HK-2 (cell line): Measurements from ENCODE around the gene TUT1.
"Not testable (repeated sequence)": the region's sequence is repeated elsewhere in the genome, so short reads cannot be mapped to it uniquely, and the experiment has no call there.

Experiments
- DNase-seq: peaks from one replicate; pipeline ENCODE4 v3.0.0-alpha.2; 2018; ENCODE audit not compliant: unreplicated experiment

The TUT1 gene

GRCh38 chr11:62577046-62577714 lies 14.1 kb downstream of the TUT1 start:
- DNase-seq: no peak

- DNase-seq: no peak
Observed at GRCh38 chr11:62575837-62576236, 15.5 kb downstream of the TUT1 start.

- no peak for DNase-seq
Observed at GRCh38 chr11:62575156-62575555, 16.2 kb downstream of the TUT1 start.

GRCh38 chr11:62574363-62575071 lies 16.8 kb downstream of the TUT1 start:
- no peak for DNase-seq

GRCh38 chr11:62573592-62574362 lies 17.5 kb downstream of the TUT1 start, which contains the start of gene EEF1G:
Gene EEF1G (minus strand): TSS chr11:62573891. CDS start chr11:62573842, 49 bp downstream.
- peak; percentile 96 for DNase-seq

- no peak for DNase-seq
Observed at GRCh38 chr11:62573006-62573591, 18.2 kb downstream of the TUT1 start.

- DNase-seq: no peak
Observed at GRCh38 chr11:62572431-62572830, 18.9 kb downstream of the TUT1 start.

GRCh38 chr11:62571493-62571892 lies 19.8 kb downstream of the TUT1 start:
- not testable (repeated sequence) for DNase-seq

- not testable (repeated sequence) for DNase-seq
Observed at GRCh38 chr11:62570903-62571302, 20.4 kb downstream of the TUT1 start.

GRCh38 chr11:62569611-62570010 lies 21.7 kb downstream of the TUT1 start:
- no peak for DNase-seq

- no peak for DNase-seq
Observed at GRCh38 chr11:62567018-62567633, 24.2 kb downstream of the TUT1 start.

GRCh38 chr11:62566247-62566646 lies 25.1 kb downstream of the TUT1 start:
- no peak for DNase-seq

- no peak for DNase-seq
Observed at GRCh38 chr11:62565100-62565802, 26.1 kb downstream of the TUT1 start.

- not testable (repeated sequence) for DNase-seq
Observed at GRCh38 chr11:62561677-62562230, 29.6 kb downstream of the TUT1 start.

GRCh38 chr11:62560566-62561103 lies 30.7 kb downstream of the TUT1 start:
- DNase-seq: peak; percentile 85

- DNase-seq: not testable (repeated sequence)
Observed at GRCh38 chr11:62559626-62560025, 31.7 kb downstream of the TUT1 start.

- no peak for DNase-seq
Observed at GRCh38 chr11:62559204-62559603, 32.1 kb downstream of the TUT1 start.

- no peak for DNase-seq
Observed at GRCh38 chr11:62558669-62559068, 32.7 kb downstream of the TUT1 start.

GRCh38 chr11:62556875-62557631 lies 34.3 kb downstream of the TUT1 start:
- peak; percentile 37 for DNase-seq
